ENCODE data around the gene PDE4B.
"Not testable (repeated sequence)": the region's sequence is repeated elsewhere in the genome, so short reads cannot be mapped to it uniquely, and the experiment has no call there.

The PDE4B gene

GRCh38 chr1:66112744-66113400, 320.2 kb downstream of the PDE4B start:
- Mint-ChIP-seq H3K9me3 (no peaks in the 10 kb centered on the region), H3K27ac (no peak overlapping the region), H3K4me3 (no peak overlapping the region), H3K36me3 (ENCODE audit: low read depth) (no peaks in the 10 kb centered on the region), H3K4me1 (ENCODE audit: low read depth) (no peaks in the 10 kb centered on the region), H3K27me3 (no peaks in the 10 kb centered on the region)
- intact Hi-C loops (cut with micrococcal nuclease): no loop called here

- H3K27ac Mint-ChIP-seq: no peak overlapping the region
- no peak overlapping the region for H3K4me3 Mint-ChIP-seq
- H3K9me3 Mint-ChIP-seq: no peaks in the 10 kb centered on the region
- no peaks in the 10 kb centered on the region for H3K27me3 Mint-ChIP-seq
- intact Hi-C loops (cut with micrococcal nuclease): no loop called here
- H3K4me1 Mint-ChIP-seq (ENCODE audit: low read depth): no peaks in the 10 kb centered on the region
- no peaks in the 10 kb centered on the region for H3K36me3 Mint-ChIP-seq (ENCODE audit: low read depth)
These were observed 326.5 kb downstream of the PDE4B start for GRCh38 chr1:66119148-66119547.

GRCh38 chr1:66124670-66125069, 332.0 kb downstream of the PDE4B start:
- no peaks in the 10 kb centered on the region for H3K4me1 Mint-ChIP-seq (ENCODE audit: low read depth)
- no peaks in the 10 kb centered on the region for H3K9me3 Mint-ChIP-seq
- H3K27ac Mint-ChIP-seq: no peak overlapping the region
- intact Hi-C loops (cut with micrococcal nuclease): no loop called here
- no peaks in the 10 kb centered on the region for H3K36me3 Mint-ChIP-seq (ENCODE audit: low read depth)
- H3K4me3 Mint-ChIP-seq: no peak overlapping the region
- no peaks in the 10 kb centered on the region for H3K27me3 Mint-ChIP-seq

- H3K4me1 Mint-ChIP-seq (ENCODE audit: low read depth); intact Hi-C loops (cut with micrococcal nuclease); H3K4me3 Mint-ChIP-seq; H3K27ac Mint-ChIP-seq; H3K9me3 Mint-ChIP-seq; H3K27me3 Mint-ChIP-seq; H3K36me3 Mint-ChIP-seq (ENCODE audit: low read depth): not testable (repeated sequence)
These were observed 335.9 kb downstream of the PDE4B start for GRCh38 chr1:66128641-66129040.

GRCh38 chr1:66132324-66132723, 339.6 kb downstream of the PDE4B start:
- H3K27me3 Mint-ChIP-seq: no peaks in the 10 kb centered on the region
- no peaks in the 10 kb centered on the region for H3K9me3 Mint-ChIP-seq
- intact Hi-C loops (cut with micrococcal nuclease): no loop called here
- H3K4me3 Mint-ChIP-seq: no peak overlapping the region
- no peaks in the 10 kb centered on the region for H3K4me1 Mint-ChIP-seq (ENCODE audit: low read depth)
- no peak overlapping the region for H3K27ac Mint-ChIP-seq
- no peaks in the 10 kb centered on the region for H3K36me3 Mint-ChIP-seq (ENCODE audit: low read depth)

- no peaks in the 10 kb centered on the region for H3K36me3 Mint-ChIP-seq (ENCODE audit: low read depth)
- intact Hi-C loops (cut with micrococcal nuclease): no loop called here
- H3K27ac Mint-ChIP-seq: no peak overlapping the region
These were observed 341.3 kb downstream of the PDE4B start for GRCh38 chr1:66134004-66134403.

GRCh38 chr1:66135161-66135560, 342.5 kb downstream of the PDE4B start:
- Mint-ChIP-seq H3K27me3 (no peaks in the 10 kb centered on the region), H3K4me3 (no peak overlapping the region), H3K9me3 (no peaks in the 10 kb centered on the region), H3K36me3 (ENCODE audit: low read depth) (no peaks in the 10 kb centered on the region), H3K27ac (no peak overlapping the region), H3K4me1 (ENCODE audit: low read depth) (no peaks in the 10 kb centered on the region)
- intact Hi-C loops (cut with micrococcal nuclease): no loop called here

More at GRCh38 chr1:66134004-66134403, 341.3 kb downstream of the PDE4B start:
- Mint-ChIP-seq H3K4me1 (ENCODE audit: low read depth) (no peaks in the 10 kb centered on the region), H3K27me3 (no peaks in the 10 kb centered on the region), H3K9me3 (no peaks in the 10 kb centered on the region), H3K4me3 (no peak overlapping the region)

- H3K4me3 Mint-ChIP-seq; H3K27me3 Mint-ChIP-seq; intact Hi-C loops (cut with micrococcal nuclease); H3K9me3 Mint-ChIP-seq; H3K36me3 Mint-ChIP-seq (ENCODE audit: low read depth); H3K27ac Mint-ChIP-seq; H3K4me1 Mint-ChIP-seq (ENCODE audit: low read depth): not testable (repeated sequence)
These were observed 343.7 kb downstream of the PDE4B start for GRCh38 chr1:66136423-66136822.

GRCh38 chr1:66137235-66137634, 344.5 kb downstream of the PDE4B start:
- H3K4me3 Mint-ChIP-seq: no peak overlapping the region
- no peak overlapping the region for H3K27ac Mint-ChIP-seq
- H3K4me1 Mint-ChIP-seq (ENCODE audit: low read depth): no peaks in the 10 kb centered on the region
- H3K36me3 Mint-ChIP-seq (ENCODE audit: low read depth): no peaks in the 10 kb centered on the region
- H3K27me3 Mint-ChIP-seq: no peaks in the 10 kb centered on the region
- intact Hi-C loops (cut with micrococcal nuclease): no loop called here
- no peaks in the 10 kb centered on the region for H3K9me3 Mint-ChIP-seq

GRCh38 chr1:66138613-66139012, 345.9 kb downstream of the PDE4B start:
- Mint-ChIP-seq H3K4me3 (no peak overlapping the region), H3K9me3 (no peaks in the 10 kb centered on the region), H3K27me3 (no peaks in the 10 kb centered on the region), H3K36me3 (ENCODE audit: low read depth) (no peaks in the 10 kb centered on the region), H3K4me1 (ENCODE audit: low read depth) (no peaks in the 10 kb centered on the region), H3K27ac (no peak overlapping the region)
- intact Hi-C loops (cut with micrococcal nuclease): no loop called here

GRCh38 chr1:66140072-66140471, 347.4 kb downstream of the PDE4B start:
- H3K4me1 Mint-ChIP-seq (ENCODE audit: low read depth): no peaks in the 10 kb centered on the region
- no peaks in the 10 kb centered on the region for H3K9me3 Mint-ChIP-seq
- H3K4me3 Mint-ChIP-seq: no peak overlapping the region
- no peak overlapping the region for H3K27ac Mint-ChIP-seq
- intact Hi-C loops (cut with micrococcal nuclease): no loop called here
- no peaks in the 10 kb centered on the region for H3K36me3 Mint-ChIP-seq (ENCODE audit: low read depth)
- no peaks in the 10 kb centered on the region for H3K27me3 Mint-ChIP-seq

GRCh38 chr1:66143651-66144050, 351.0 kb downstream of the PDE4B start:
- H3K9me3 Mint-ChIP-seq: no peaks in the 10 kb centered on the region
- H3K27me3 Mint-ChIP-seq: no peaks in the 10 kb centered on the region
- no peaks in the 10 kb centered on the region for H3K4me1 Mint-ChIP-seq (ENCODE audit: low read depth)
- no peak overlapping the region for H3K27ac Mint-ChIP-seq
- H3K4me3 Mint-ChIP-seq: no peak overlapping the region
- intact Hi-C loops (cut with micrococcal nuclease): no loop called here
- no peaks in the 10 kb centered on the region for H3K36me3 Mint-ChIP-seq (ENCODE audit: low read depth)

- Mint-ChIP-seq H3K9me3 (no peaks in the 10 kb centered on the region), H3K27ac (no peak overlapping the region), H3K27me3 (no peaks in the 10 kb centered on the region), H3K4me3 (no peak overlapping the region), H3K4me1 (ENCODE audit: low read depth) (no peaks in the 10 kb centered on the region), H3K36me3 (ENCODE audit: low read depth) (no peaks in the 10 kb centered on the region)
- intact Hi-C loops (cut with micrococcal nuclease): no loop called here
These were observed 354.6 kb downstream of the PDE4B start for GRCh38 chr1:66147226-66147835.

GRCh38 chr1:66152034-66152433, 359.3 kb downstream of the PDE4B start:
- no peak overlapping the region for H3K4me3 Mint-ChIP-seq
- no peaks in the 10 kb centered on the region for H3K27me3 Mint-ChIP-seq
- intact Hi-C loops (cut with micrococcal nuclease): no loop called here
- H3K9me3 Mint-ChIP-seq: no peaks in the 10 kb centered on the region
- no peaks in the 10 kb centered on the region for H3K36me3 Mint-ChIP-seq (ENCODE audit: low read depth)
- H3K27ac Mint-ChIP-seq: no peak overlapping the region
- no peaks in the 10 kb centered on the region for H3K4me1 Mint-ChIP-seq (ENCODE audit: low read depth)

- no peaks in the 10 kb centered on the region for H3K9me3 Mint-ChIP-seq
- H3K27ac Mint-ChIP-seq: no peak overlapping the region
- H3K4me3 Mint-ChIP-seq: no peak overlapping the region
- H3K27me3 Mint-ChIP-seq: no peaks in the 10 kb centered on the region
- H3K4me1 Mint-ChIP-seq (ENCODE audit: low read depth): no peaks in the 10 kb centered on the region
- intact Hi-C loops (cut with micrococcal nuclease): no loop called here
- no peaks in the 10 kb centered on the region for H3K36me3 Mint-ChIP-seq (ENCODE audit: low read depth)
These were observed 361.7 kb downstream of the PDE4B start for GRCh38 chr1:66154394-66154793.
